Ectodermal cell (in vitro differentiated cells): Measurements from ENCODE around the gene EXOC6.
"Not testable (repeated sequence)": the region's sequence is repeated elsewhere in the genome, so short reads cannot be mapped to it uniquely, and the experiment has no call there.

Experiments used
- H3K27ac ChIP-seq: 2 replicates; pipeline ENCODE4 v1.7.0; 2013; ENCODE audit warnings: mild to moderate bottlenecking, low read depth, low read length; ENCODE audit not compliant: insufficient read depth, poor library complexity, severe bottlenecking
- H3K27me3 ChIP-seq: 2 replicates; pipeline ENCODE4 v1.7.0; 2013; ENCODE audit warnings: mild to moderate bottlenecking, low read length; ENCODE audit not compliant: insufficient read depth, control insufficient read depth, poor library complexity, severe bottlenecking
- H3K36me3 ChIP-seq: one replicate; pipeline ENCODE4 v1.7.0; 2013; ENCODE audit warnings: low read length; ENCODE audit not compliant: control insufficient read depth, insufficient read depth
- H3K4me1 ChIP-seq: one replicate; pipeline ENCODE4 v1.7.0; 2013; ENCODE audit warnings: low read length; ENCODE audit not compliant: control insufficient read depth, insufficient read depth
- H3K4me3 ChIP-seq: 2 replicates; pipeline ENCODE4 v1.7.0; 2013; ENCODE audit warnings: low read depth, low read length, control low read depth; ENCODE audit not compliant: insufficient read depth
- H3K9me3 ChIP-seq: 2 replicates; pipeline ENCODE4 v1.7.0; 2013; ENCODE audit warnings: mild to moderate bottlenecking, low read length, moderate library complexity; ENCODE audit not compliant: control insufficient read depth
- WGBS, 2 experiments: methylation state at CpG; one replicate each; pipeline ENCODE4 v1.1.7; 2013; ENCODE audit warnings: missing lambda C conversion rate in 2 of 2; 5-methylcytosine and 5-hydroxymethylcytosine counted together

Gene EXOC6

DNA sequence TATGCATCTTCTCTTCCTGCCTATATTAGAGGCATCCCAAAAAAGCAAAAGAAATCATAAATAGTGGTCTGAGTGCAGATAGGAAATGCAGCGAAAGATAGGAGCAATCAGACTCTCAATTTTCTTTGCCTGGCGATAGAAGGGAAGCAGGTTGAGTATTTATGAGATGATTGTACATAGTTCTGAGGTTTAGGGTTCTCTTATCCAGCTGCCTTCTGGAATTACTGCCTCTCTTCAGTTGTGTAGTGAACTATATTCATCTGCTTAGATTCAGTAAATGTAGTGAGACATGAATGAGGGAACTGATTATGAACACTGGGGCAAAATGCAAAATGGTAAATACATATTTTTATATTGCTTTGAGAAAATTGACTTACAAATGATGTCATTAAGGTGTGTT is 119.3 kb downstream of the EXOC6 start:
- Histone ChIP-seq H3K4me1 (no peaks in the 10 kb centered on the region), H3K4me3 (no peak overlapping the region), H3K36me3 (peaks cover 6% of the 10 kb centered on the region), H3K9me3 (no peaks in the 10 kb centered on the region), H3K27ac (no peak overlapping the region), H3K27me3 (no peaks in the 10 kb centered on the region)
- 95 to 99% methylated on average over 2 of the region's 2 CpGs for WGBS, 2 experiments

DNA sequence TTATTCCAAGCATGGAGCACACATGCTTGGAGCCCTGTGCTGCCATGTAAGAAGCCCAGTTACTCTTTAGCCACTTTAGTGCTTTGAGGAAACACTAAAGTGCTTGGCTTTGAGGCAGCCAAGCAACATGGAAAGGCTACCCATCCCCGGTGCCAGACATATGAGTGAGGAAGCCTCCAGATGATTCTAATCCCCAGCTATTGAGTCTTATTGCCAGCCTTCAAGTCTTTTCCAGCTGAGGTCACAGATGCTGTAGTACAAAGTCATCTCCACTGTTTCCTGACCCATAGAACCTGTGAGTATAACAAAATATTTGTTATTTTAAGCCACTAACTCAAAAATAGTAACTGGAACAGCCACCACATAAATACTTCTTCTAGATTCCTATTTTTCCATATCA is 120.8 kb downstream of the EXOC6 start:
- Histone ChIP-seq H3K4me3 (no peak overlapping the region), H3K4me1 (no peaks in the 10 kb centered on the region), H3K27me3 (no peaks in the 10 kb centered on the region), H3K27ac (no peak overlapping the region), H3K9me3 (no peaks in the 10 kb centered on the region), H3K36me3 (peaks cover 6% of the 10 kb centered on the region)
- 84 to 95% methylated on average over 1 of the region's 1 CpG for WGBS, 2 experiments

GRCh38 chr10:92970301-92971070 is 122.2 kb downstream of the EXOC6 start:
- peaks cover 6% of the 10 kb centered on the region for H3K36me3 ChIP-seq
- WGBS, 2 experiments, result 97 to 98% methylated on average over 3 of the region's 3 CpGs
- H3K4me3 ChIP-seq, result no peak overlapping the region
- H3K9me3 ChIP-seq, result no peaks in the 10 kb centered on the region
- H3K4me1 ChIP-seq, result no peaks in the 10 kb centered on the region
- no peak overlapping the region for H3K27ac ChIP-seq
- no peaks in the 10 kb centered on the region for H3K27me3 ChIP-seq

DNA sequence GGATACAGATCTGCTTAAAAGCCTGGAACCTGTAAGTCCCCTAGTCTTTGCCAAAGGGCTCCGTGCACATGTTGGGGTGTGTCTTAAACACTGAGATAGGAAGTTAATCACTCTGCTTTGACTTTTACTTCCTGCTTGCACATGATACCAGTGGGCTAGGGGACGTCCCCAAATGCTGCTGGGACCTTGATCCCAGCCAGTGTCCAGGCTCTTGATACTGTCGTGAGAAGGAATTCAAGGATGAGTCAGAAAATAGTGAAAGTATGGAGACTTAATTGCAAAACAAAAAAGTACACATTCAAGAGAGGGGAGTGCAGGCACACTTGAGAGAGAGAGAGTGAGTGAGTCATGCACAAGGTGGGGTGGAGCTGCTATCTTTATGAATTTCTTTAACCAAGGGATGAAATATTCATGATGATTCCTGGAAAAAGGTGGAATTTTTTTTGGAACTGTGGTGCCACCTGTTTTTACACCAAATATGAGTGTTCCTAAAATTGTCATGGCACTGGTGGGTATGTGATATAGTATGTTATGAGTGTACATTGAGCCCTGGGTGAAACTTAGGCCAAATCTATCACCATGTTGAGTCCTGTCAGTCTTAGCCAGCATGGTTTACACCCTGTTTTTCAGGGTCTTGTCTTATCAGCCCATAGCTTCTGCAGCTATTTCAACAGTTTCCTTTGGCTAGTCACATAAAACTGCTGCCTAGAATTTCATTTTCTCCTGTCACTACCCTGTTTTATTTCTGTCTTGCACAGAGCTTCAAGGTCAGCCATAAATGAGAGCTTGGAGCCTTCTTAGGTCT is 123.9 kb downstream of the EXOC6 start:
- Histone ChIP-seq H3K27me3 (no peaks in the 10 kb centered on the region), H3K9me3 (no peaks in the 10 kb centered on the region), H3K36me3 (peaks cover 6% of the 10 kb centered on the region), H3K27ac (no peak overlapping the region), H3K4me1 (no peaks in the 10 kb centered on the region), H3K4me3 (no peak overlapping the region)
- WGBS, 2 experiments, result 93 to 97% methylated on average over 3 of the region's 3 CpGs

- no peaks in the 10 kb centered on the region for H3K27me3 ChIP-seq
- H3K36me3 ChIP-seq, result peaks cover 6% of the 10 kb centered on the region
- H3K4me3 ChIP-seq, result no peak overlapping the region
- H3K9me3 ChIP-seq, result no peaks in the 10 kb centered on the region
- H3K27ac ChIP-seq, result no peak overlapping the region
- 97 to 98% methylated on average over 2 of the region's 2 CpGs for WGBS, 2 experiments
- H3K4me1 ChIP-seq, result no peaks in the 10 kb centered on the region
These were observed 124.6 kb downstream of the EXOC6 start for GRCh38 chr10:92972886-92973285.

DNA sequence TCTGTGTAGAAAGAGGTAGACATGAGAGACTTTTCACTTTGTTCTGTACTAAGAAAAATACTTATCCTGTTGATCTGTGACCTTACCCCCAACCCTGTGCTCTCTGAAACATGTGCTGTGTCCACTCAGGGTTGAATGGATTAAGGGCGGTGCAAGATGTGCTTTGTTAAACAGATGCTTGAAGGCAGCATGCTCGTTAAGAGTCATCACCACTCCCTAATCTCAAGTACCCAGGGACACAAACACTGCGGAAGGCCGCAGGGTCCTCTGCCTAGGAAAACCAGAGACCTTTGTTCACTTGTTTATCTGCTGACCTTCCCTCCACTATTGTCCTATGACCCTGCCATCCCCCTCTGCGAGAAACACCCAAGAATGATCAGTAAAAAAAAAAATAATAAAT is 128.0 kb downstream of the EXOC6 start:
- not testable (repeated sequence) for H3K4me1 ChIP-seq

GRCh38 chr10:92989250-92989649 is 140.9 kb downstream of the EXOC6 start:
- no peaks in the 10 kb centered on the region for H3K9me3 ChIP-seq
- peaks cover 9% of the 10 kb centered on the region for H3K4me1 ChIP-seq
- no peak overlapping the region for H3K27ac ChIP-seq
- H3K4me3 ChIP-seq, result no peak overlapping the region
- 100% methylated on average over 1 of the region's 1 CpG; no CpG with 5 or more reads in 1 of the 2 experiments for WGBS, 2 experiments
- no peaks in the 10 kb centered on the region for H3K27me3 ChIP-seq
- no peaks in the 10 kb centered on the region for H3K36me3 ChIP-seq

More for the DNA sequence above, 128.0 kb downstream of the EXOC6 start:
- not testable (repeated sequence) for H3K4me3 ChIP-seq, H3K27me3 ChIP-seq, H3K27ac ChIP-seq, H3K9me3 ChIP-seq, H3K36me3 ChIP-seq
- no CpG with 5 or more reads among the region's 5 CpGs for WGBS, 2 experiments

DNA sequence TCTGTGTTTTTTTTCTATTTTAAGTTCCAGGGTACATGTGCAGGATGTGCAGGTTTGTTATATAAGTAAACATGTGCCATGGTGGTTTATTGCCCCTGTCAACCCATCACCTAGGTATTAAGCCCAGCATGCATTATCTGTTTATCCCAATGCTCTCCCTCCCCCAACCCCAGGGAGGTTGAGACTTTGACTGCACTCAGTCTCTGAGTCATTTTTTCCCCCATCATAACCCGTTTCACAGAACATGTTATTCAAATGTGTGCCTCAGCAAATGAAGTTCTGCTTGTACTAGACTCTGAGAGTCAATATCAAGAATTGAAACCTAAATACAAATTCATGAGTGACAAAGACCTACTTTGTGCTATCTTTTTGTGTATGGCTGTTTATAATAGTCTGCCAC is 142.3 kb downstream of the EXOC6 start:
- Histone ChIP-seq H3K4me3 (no peak overlapping the region), H3K36me3 (no peaks in the 10 kb centered on the region), H3K27me3 (no peaks in the 10 kb centered on the region), H3K9me3 (no peaks in the 10 kb centered on the region), H3K27ac (no peak overlapping the region), H3K4me1 (peaks cover 9% of the 10 kb centered on the region)
- WGBS, 2 experiments, result 73 to 82% methylated on average over 1 of the region's 1 CpG

DNA sequence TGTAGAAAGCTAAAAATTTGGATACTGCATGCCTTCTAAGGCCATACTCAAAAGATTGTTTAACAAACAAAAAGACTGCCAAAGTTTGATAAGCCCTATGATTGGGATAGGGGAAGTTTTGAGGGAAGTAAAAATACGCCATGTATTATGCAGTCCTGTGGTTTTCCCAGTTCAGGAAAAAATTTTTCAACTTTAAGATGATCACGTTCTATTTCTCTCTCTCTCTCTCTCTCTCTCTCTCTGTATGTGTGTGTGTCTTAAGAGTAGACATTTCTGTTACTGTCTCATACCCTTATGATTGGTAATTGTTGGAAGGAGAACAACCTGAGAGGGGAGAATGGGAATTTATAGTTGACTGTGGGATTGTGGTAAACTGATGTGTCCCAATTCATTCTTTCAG is 143.2 kb downstream of the EXOC6 start:
- no peaks in the 10 kb centered on the region for H3K27me3 ChIP-seq
- H3K9me3 ChIP-seq, result no peaks in the 10 kb centered on the region
- no peak overlapping the region for H3K4me3 ChIP-seq
- H3K27ac ChIP-seq, result no peak overlapping the region
- WGBS, 2 experiments, result 83% methylated on average over 2 of the region's 2 CpGs; no CpG with 5 or more reads in 1 of the 2 experiments
- peaks cover 9% of the 10 kb centered on the region for H3K4me1 ChIP-seq
- H3K36me3 ChIP-seq, result no peaks in the 10 kb centered on the region

- WGBS, 2 experiments, result 25 to 29% methylated on average over 2 of the region's 2 CpGs
- Histone ChIP-seq H3K27me3 (no peaks in the 10 kb centered on the region), H3K27ac (peak overlapping the region; percentile 0), H3K9me3 (no peaks in the 10 kb centered on the region), H3K36me3 (no peaks in the 10 kb centered on the region), H3K4me1 (peaks cover 9% of the 10 kb centered on the region), H3K4me3 (no peak overlapping the region)
These were observed 145.5 kb downstream of the EXOC6 start for GRCh38 chr10:92993699-92994272.
